Choroid plexus epithelial cell (primary cell): ENCODE results near the gene MYCBP2.

ENCODE experiments used
- DNase-seq: peaks from one replicate; pipeline ENCODE4 v3.0.0-alpha.2; 2010; ENCODE audit warnings: low read depth
- H3K4me3 ChIP-seq: 2 replicates; pipeline ENCODE4 v1.5.1; 2011; ENCODE audit warnings: low read depth, mild to moderate bottlenecking, control low read depth, low read length, moderate library complexity
- TF ChIP-seq, protein P1 (sequence below): conservative IDR thresholded peaks from 2 replicates; pipeline ENCODE4 v1.5.1; 2011; ENCODE audit warnings: low read depth, mild to moderate bottlenecking, control low read depth, inconsistent platforms, low read length, moderate library complexity

The MYCBP2 gene

GRCh38 chr13:77362166-77362565 lies 35.3 kb upstream of the MYCBP2 start:
- no peak overlapping the region for H3K4me3 ChIP-seq
- TF ChIP-seq, protein P1, sequence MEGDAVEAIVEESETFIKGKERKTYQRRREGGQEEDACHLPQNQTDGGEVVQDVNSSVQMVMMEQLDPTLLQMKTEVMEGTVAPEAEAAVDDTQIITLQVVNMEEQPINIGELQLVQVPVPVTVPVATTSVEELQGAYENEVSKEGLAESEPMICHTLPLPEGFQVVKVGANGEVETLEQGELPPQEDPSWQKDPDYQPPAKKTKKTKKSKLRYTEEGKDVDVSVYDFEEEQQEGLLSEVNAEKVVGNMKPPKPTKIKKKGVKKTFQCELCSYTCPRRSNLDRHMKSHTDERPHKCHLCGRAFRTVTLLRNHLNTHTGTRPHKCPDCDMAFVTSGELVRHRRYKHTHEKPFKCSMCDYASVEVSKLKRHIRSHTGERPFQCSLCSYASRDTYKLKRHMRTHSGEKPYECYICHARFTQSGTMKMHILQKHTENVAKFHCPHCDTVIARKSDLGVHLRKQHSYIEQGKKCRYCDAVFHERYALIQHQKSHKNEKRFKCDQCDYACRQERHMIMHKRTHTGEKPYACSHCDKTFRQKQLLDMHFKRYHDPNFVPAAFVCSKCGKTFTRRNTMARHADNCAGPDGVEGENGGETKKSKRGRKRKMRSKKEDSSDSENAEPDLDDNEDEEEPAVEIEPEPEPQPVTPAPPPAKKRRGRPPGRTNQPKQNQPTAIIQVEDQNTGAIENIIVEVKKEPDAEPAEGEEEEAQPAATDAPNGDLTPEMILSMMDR: no peak
- no peak for DNase-seq

DNA sequence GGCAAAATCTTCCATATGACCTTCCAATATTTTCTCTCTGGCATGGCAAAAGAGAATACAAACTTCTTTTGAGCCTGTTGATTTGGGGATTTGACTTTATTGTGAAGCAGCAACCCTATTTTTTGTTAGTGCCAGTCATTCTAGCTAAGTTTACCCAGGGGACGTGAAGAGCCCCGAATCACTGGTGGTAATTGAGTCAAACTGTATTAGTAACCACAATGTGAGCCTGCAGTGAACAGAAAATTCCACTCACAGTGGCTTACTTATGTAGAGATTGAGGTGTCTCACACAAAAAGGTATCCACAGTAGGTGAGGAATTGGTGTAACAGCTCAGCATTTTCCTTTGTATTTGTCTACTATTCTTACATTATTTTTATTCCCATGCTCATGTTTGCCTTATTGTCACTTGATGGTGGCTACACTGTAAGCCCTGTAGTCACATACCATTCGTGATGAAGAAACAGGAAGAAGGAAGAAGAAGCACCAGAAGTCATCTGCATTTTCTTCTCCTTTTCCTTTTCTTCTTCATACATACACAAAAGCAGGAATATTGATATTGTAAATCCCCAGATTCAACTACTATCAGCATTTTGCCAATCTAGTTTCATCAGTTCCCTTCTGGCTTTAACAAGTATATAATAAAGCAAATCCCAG lies 33.3 kb upstream of the MYCBP2 start:
- no peak for DNase-seq
- TF ChIP-seq, protein P1: no peak
- H3K4me3 ChIP-seq: no peak overlapping the region

DNA sequence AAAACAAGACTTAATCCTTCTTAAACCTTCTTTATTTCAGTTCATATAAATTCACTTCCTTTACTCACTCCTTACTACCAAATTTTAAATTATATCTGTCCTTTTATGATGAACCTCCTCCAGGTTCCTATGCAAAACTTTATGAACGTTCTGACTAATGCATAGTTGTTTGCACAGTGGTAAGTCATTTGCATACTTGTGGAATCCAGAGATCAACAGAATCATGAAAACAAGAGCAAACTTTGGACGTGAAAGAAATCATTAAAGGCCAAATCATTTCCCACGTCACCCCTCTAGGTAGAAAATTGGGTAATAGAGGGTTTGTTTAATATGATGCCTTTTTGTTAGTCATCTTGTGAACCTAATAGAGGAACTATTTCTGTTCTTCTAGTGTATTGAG lies 32.3 kb upstream of the MYCBP2 start:
- TF ChIP-seq, protein P1: no peak
- no peak overlapping the region for H3K4me3 ChIP-seq
- no peak for DNase-seq

DNA sequence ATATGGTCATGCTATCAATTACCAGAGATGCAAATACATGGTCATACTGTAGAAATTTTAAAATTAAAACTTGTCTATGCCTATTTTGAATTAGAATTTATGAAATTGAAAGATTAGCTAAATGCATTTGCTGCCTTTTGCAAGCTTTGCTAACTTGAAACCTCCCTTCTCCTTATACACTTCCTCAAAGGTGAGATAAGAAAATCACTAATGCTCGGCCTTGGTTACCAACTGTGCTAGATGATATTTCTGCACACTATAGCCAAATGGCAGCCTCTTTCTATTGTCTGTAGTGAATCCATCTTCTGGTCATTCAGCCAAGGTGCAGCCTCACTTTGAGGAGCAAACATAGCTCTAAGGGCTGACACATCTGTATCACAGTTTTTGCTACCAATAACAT lies 31.1 kb upstream of the MYCBP2 start:
- TF ChIP-seq, protein P1: no peak
- no peak for DNase-seq
- H3K4me3 ChIP-seq: no peak overlapping the region

GRCh38 chr13:77356155-77356554 lies 29.3 kb upstream of the MYCBP2 start:
- TF ChIP-seq, protein P1: no peak
- H3K4me3 ChIP-seq: no peak overlapping the region
- DNase-seq: no peak

DNA sequence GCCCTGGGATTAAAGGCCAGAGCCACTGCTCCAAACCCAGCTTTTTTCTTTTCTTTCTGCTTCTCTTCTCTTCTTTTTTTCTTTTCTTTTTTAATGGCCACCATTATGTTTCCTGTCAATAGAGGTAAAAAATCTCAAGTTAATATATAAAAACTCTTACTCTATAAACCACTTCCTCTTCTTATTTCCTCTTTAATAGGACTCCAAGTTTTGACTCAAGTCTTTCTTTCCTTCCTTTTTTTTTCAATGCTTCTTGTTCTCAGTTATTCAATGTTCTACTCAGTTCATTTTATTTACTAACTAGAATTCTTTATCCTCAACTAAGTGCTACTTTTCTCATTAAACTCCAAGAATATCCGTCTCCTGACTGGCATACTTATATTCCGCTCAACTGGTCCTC lies 27.1 kb upstream of the MYCBP2 start:
- no peak overlapping the region for H3K4me3 ChIP-seq

GRCh38 chr13:77351315-77351714 lies 24.4 kb upstream of the MYCBP2 start:
- DNase-seq: no peak
- H3K4me3 ChIP-seq: no peak overlapping the region
- TF ChIP-seq, protein P1: no peak

More for the DNA sequence above, 27.1 kb upstream of the MYCBP2 start:
- DNase-seq: no peak
- TF ChIP-seq, protein P1: no peak
